OCI-LY1 (cell line): ENCODE measurements around the gene FAM83E.

ENCODE experiments used
- EZH2 ChIP-seq: fragments of 200-600 bp; sonication (generic), shearing (Covaris generic); IDR thresholded peaks from 2 replicates; pipeline ENCODE4 v1.8.0; 2017; ENCODE audit warnings: borderline replicate concordance, mixed run types, mild to moderate bottlenecking, antibody characterized with exemption, low read length, moderate library complexity, mixed read lengths
- TF ChIP-seq, protein P1 (sequence below): fragments of 200-600 bp; sonication (generic), shearing (Covaris generic); IDR thresholded peaks from 2 replicates; pipeline ENCODE4 v1.5.1; 2017; ENCODE audit warnings: mild to moderate bottlenecking, antibody characterized with exemption, low read length, moderate library complexity, mixed read lengths

DNA sequence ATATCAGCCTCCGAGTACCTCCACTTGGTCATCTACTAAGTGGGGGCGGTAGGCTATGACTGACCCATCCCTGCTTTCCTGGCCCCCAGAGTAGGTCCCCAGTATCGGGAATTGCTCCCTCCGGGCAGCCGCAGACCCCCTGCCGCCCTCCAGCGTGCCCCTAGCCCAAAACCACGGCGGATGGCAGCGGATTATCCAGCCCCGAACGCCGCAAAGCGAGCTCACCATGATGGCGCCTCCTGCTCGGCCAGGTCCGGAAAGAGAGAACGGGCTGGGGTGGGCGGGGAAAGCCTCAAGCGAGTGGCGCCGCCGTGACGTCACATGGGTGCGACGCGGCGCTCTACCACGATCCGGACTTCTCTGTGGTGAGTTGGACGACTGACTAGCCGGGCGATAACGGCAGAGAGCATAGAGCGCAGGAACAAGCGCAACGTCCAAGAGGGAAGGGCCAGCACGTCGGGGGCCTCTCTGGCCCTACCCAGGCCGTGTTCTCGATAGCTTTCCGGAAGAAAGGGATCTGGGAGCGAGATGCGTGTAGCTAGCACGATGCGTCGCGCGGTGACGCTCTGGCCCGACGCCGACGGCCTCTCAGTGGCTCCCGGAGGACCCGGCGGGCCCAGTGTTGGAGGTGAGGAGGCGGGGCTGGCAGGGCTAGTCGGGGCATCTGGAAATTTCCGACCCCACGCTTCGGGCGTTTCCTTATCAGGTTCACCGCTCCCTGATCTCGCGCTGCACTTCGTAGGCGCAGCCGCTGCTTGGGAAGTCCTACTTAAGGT is 4.2 kb upstream of the FAM83E start, which contains the start of the genes RPL18 and SPHK2:
- TF ChIP-seq, protein P1, sequence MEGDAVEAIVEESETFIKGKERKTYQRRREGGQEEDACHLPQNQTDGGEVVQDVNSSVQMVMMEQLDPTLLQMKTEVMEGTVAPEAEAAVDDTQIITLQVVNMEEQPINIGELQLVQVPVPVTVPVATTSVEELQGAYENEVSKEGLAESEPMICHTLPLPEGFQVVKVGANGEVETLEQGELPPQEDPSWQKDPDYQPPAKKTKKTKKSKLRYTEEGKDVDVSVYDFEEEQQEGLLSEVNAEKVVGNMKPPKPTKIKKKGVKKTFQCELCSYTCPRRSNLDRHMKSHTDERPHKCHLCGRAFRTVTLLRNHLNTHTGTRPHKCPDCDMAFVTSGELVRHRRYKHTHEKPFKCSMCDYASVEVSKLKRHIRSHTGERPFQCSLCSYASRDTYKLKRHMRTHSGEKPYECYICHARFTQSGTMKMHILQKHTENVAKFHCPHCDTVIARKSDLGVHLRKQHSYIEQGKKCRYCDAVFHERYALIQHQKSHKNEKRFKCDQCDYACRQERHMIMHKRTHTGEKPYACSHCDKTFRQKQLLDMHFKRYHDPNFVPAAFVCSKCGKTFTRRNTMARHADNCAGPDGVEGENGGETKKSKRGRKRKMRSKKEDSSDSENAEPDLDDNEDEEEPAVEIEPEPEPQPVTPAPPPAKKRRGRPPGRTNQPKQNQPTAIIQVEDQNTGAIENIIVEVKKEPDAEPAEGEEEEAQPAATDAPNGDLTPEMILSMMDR, result no peak
- no peak for TF ChIP-seq EZH2
